NCI-H82 (cell line): ENCODE results near the gene SORCS3.

Experiments used
- DNase-seq: peaks from one replicate; lab custom pipeline; 2025; lab: John Stamatoyannopoulos, UW

Gene SORCS3

DNA sequence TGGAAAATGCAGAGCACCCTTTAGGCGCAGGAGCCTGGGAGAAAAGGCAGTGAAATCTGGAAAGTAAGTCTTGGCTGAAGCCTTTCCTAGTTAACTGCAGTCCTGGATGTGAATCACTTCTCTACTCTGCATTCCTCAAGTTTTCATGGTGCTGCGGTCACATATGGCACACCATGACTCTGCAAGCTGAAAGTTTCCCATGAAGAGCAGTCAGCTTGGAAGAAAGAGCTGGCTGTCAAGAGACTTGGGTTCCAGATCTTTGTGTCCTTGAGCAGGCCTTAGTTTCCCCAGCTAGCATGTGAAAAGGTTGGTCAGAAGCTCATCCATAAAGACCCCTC lies 548.3 kb downstream of the SORCS3 start:
- DNase-seq, result no peak

DNA sequence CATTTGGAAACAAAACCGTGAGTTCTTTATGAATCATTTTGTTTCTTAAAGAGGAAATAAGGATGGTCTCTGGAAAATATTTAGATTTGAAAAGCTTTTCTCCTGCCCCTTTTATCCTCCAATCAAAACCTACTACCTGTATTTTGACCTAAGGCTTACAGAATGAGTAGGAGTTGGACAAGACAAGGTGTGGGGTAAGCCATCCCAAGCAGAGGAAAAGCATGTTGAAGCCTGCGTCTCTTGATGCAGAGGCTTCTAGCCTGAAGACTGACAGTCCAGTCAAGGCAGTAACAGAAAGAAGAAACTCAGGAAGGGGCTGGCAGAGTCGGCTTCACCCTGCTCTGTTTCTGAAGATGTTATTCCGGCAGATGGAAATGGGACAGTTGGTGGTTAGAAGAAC lies 551.1 kb downstream of the SORCS3 start:
- DNase-seq, result no peak

DNA sequence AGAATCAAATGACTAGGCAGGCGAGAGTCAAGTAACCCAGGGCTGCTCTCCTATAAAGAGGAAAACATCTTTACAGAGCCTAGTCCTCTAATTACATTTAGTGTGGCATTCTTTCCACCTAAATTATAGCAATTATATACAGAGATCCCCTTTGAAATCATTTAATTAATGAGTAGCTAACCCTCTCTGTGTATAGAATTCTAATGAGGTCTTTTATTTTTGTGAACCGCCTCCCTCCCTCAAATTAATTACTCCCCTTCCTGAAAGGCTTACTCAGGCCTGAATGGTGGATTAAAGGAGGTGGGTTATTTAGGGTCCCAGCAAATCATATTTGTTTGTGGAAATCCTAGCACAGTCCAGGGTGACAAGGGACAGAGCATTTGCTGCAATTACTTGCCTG lies 551.8 kb downstream of the SORCS3 start:
- DNase-seq, result peak; percentile 4

DNA sequence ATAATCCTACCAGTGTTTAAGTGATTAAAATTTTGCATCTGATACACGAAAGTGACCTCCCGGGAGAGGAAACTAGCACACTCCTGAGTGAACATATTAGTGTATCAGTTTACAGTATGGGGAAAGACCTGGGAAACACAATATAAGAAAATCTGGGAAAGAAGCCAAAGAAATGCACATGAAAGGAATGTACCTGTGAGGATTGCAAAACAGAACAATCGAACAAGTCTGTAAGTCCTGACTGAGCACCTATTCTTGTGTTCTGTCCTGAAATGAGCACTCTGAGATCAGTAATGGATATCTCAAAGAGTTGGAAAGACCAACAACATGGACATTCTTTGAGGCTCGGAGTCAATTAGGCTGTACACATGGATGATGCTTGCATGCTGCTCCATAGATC lies 554.7 kb downstream of the SORCS3 start:
- DNase-seq, result no peak

DNA sequence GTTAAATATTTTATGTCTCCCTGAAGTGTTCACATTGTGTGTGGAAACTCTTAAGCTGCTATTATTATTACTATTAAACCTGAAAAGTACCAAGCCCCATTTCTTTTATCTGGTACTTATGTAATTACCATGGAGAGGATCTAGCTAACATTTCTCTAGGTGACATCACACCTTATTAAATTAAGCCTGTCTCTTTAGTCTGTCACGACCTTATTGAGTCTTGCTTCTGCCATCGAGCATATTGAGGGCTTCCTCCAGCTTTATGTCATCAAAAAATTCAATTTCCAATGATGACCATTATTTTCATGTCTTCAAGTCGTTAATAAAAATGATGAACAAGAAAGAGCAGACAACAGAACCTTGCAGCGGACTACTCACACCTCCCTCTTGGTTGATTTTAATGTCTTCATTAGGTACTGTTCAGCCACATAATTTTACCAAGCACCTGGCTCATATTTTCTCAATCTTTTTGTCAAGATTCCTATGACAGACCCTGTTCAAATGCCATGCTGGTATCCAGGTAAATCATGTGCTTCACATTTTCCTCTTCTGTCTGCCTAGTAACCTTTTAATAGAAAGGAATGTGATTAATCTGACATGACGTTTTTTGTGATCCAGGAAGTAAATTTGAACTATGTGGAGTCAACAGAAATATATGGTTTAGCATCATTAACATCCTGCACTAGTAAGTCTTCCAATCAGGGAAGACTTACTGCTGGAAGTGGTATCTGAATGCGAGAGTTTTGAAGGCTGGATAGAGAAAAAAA lies 556.7 kb downstream of the SORCS3 start:
- DNase-seq, result no peak

DNA sequence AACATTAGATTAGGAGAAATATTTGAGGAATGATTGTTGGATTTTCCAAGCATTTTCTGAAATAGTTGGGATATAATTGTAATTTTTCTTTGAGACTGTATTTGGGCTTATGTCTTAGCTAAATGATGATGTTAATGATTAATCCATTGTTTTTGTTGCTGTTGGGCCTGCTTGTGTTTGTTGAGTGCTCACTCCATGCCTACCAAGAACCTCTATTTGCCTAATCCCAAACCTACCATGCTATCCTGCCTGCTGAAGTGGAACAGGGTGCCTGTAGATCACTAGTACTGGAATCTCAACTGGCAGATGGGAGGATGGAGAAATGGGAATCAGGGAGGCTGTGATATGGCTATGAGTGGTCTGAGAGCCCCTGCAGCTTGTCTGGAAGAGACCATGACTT lies 565.5 kb downstream of the SORCS3 start:
- no peak for DNase-seq

DNA sequence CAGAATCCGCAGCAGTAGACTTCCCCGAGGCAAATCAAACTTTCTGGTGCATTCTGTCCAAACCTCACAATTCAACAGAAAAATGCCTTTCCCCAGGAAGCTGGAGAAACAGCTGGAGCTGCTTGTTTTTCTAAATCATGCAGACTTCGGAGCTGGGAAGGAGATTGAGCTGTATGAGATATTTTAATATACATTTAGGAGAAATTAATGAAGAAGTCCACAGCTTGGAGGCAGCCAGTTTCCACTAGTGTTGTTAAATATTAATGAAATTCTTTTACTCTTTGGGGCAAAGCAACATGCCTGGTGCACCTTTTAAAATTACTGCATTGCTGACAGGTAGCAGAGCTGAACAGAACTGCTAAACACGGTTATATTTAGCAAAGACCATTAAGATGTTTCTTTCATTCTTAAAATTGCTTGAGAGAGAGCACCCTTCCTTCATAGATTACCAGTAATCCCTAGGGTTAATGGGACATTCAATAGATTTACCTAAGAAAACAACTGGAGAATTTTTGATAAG lies 566.4 kb downstream of the SORCS3 start:
- no peak for DNase-seq

DNA sequence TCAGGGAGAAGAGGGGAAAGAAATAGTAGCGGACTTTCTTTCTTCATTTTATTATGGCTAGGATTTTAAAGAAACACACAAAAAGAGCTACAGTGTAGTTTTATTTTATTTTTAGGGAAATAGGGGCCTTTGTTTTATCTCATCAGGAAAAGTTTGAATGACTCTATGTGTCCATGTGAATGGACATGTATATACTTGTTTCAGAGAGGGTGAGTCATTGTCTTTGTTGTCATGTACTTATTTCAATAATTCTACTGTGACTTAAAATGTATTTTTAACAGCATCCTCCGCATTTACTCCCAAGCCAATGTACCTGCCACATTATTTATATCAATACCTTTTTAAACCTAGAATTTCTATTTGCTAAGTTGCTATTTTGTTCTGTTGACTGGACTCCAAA lies 569.5 kb downstream of the SORCS3 start:
- no peak for DNase-seq

DNA sequence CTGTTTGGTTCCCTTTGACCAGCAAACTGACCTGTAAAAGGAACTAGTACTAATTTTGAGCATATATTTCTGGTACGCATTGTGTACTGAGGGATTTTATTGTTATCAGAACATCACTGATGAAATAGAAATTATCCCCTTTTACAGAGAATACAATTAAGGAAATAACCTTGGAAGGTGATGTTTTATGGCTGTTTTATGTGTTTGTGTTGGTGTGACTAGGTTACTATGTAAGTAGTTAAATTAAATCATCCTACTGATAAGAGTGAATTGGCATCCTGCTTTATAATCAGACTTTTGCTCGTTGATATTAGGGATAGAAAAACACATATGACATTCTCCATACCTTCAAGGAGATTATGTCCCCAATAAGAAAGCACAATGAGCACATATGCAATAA lies 596.6 kb downstream of the SORCS3 start:
- DNase-seq, result no peak

DNA sequence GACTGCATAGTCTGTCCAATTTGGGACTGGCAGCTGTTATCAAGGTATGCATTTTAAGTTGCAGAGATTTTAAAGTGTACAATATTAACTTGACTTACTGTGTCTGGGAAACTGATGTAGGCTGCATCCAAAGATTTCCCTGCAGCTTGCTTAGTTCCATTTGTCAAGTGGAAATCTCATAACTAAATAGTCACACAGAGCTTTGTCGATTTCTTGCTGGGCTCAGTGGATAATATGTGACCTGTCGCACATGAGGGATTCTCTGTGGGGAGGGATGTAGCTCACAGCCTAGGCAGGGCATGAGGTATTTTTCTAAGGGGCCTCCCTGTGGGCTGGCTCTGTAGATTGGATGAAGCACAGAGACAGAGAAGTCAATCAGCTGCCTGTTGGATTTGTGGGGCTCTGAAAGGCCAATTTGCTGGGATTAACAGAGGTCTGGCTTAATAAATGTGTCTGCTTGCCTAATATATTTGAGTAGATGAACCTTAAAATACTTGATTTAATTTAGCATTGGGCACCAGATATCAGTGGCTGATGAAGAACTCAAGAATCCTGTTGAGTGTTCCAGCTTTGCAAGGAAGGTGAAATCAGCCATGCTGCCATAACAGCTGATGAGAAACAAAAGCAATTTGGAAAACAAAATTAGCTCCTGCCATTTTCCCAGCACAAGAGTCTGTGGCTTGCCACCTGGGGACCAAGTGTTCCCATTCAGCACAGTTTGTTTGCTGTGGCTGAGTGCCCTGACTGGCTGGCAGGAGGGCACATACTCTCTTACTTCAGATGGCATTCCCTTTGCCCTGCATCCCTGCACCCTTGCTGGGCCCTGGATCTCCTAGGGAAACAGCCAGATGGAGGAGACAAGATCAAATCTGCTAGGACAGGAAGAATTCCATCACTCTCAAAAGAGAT lies 598.5 kb downstream of the SORCS3 start:
- peak; percentile 24 for DNase-seq

DNA sequence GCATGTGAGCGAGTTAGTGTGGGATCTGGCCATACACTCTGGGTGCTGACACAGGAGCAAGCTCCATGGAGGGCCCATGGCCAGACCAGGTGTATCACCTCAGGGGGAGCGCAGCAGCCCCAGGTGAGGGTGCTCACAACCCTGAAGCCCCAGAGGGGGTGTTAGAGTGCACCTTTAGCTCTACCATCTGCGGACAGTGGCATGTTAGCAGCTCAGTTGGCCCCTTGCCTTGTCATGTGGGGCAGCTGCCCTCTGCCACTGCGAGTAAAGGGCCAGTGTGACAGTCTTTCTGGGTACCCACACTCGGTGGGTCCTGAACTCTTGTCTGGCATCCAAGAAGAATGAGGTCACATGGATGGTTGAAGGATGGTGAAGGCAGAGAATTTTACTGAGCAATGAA lies 600.2 kb downstream of the SORCS3 start:
- no peak for DNase-seq

DNA sequence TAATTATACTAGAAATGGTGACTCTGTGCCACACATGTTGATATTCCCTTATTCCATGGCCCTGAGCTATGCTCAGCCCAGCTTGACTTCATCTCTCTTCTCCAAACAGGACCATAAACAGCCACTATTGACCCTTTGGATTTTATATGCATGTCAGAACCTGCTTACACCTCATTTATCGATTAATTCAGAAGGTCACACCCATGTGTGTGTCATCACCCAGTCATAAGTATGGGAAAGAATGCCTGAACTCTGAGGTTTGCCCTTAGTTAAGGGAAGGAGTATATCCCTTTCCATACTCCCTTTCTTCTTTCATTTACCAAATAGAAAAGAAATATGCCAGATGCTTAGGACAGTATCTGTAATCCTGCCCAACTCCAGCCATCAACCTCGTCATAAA lies 602.3 kb downstream of the SORCS3 start:
- DNase-seq, result no peak

DNA sequence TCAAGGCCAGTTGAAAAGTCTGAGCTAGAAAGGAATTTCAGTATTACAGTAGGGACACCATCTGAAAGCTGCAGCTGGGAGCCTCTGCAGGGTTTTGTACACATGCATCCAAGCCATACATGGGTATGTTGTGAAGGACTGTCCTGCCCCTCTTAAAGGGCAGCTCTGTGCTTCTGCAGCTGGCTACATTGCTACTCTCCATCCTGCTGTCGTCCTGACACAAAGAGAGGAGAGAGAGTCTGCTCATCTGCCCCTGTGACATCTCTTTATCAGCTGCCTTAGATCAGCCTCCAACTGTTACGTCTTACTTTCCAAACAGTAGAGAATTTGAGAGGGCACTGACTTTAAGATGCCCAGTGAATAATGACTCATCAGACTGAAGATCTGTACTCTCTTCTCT lies 602.7 kb downstream of the SORCS3 start:
- DNase-seq, result no peak

DNA sequence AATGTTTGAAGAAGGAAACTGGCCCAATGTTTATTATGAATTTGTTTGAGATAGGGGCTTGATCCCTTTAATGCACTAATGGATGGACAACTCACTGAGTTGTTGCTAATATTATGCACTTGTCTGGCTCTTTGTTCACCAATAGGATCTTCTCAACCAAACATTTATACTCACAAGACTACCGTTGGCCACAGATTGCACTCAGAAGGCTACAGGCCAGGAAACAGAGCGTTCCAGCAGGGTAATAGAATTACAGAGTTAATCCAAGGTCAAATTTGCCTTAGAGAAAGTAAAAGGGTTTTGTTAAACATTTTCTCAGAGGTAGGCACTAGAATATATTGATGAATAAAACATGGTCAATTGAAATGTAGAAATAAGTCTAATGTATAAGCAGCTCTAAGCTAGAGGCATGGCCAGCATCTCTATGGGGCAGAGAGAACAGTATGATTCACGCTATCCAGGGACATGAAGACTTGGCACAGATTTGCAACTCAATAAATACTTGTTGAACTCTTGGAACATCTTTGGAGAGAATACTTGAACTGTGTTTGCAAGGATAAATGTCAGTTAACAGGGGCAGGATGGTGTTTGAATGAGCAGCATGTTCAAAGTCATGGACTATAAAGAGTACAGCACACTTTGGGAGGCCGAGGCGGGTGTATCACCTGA lies 606.9 kb downstream of the SORCS3 start:
- DNase-seq, result peak; percentile 19

DNA sequence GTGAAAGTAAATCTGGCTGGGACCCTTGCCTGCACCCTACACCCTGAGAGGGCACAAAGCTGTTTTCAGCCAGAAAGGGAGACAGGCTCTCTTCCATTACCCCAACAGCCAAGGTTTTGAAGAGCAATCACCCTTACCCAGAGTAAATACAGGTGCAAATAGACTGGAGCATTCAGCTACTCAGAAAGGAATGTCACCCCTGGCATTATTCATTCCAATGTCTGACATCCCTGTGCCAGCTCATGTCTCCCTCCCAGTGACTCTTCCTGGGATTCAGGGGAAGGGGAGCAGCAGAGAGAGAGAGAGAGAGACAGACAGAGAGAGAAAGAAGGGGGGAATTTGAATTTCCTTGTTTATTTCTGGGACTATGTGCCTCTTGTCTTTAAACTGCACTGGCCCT lies 611.8 kb downstream of the SORCS3 start:
- no peak for DNase-seq

DNA sequence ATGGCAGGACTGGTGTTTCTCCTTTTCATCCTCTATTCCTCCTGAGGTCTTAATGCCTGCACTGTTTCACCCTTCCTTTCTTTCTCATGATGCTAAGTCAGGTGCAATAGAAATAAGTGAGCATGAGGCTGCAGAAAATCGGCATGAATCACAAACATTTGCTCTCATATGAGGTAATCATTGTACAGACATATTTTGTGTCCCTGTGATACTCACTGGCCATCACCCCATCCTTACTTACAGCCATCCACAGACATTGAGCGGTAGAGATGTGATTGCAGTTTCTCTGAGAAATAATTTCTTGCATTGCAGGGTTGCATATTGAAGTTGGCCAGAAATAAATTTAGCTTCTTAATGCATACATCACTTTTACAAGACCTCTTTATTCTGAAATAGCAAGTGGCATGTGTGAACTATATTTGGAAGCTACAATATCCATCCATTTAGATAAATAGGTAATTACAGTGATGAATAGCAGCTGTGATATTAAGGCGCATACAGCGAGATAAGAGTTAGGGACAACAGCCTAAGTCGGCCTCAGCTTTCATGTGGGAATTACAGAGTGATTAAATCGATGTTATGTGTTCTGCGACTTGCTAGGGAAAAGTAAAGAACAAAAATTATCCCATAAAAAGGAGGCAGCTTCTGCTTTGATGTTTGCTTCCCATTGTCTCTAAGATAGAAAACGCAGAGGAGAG lies 612.6 kb downstream of the SORCS3 start:
- DNase-seq, result no peak

DNA sequence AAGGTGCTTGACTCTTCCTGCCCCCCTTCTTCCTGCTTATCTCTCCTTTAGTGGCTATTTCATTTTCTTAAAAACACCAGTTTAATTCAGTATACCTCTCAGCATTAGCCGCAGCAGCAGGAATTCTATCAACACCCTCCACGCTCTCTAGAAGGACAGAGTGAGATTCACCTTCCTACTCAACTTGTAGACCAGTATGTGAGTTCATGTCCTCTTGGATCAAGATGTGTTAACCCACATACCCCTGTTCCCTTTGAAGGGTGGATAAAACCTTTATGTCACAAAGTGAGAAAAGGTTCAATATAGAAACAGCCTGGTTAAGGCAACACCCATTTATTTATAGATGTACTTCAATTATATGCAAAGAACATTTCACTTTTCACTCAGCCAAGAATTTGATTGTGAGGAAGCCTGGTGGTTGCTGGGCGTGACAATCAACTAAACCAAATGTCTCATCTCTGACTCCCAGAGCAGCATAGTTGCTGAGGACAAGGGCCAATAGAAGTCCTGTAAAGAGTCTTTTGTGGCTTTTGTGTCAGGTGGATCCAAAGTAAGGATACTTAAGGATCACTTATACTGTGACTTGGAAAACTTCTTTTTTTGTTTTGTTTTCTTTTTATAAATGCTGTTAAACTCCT lies 617.1 kb downstream of the SORCS3 start:
- no peak for DNase-seq

DNA sequence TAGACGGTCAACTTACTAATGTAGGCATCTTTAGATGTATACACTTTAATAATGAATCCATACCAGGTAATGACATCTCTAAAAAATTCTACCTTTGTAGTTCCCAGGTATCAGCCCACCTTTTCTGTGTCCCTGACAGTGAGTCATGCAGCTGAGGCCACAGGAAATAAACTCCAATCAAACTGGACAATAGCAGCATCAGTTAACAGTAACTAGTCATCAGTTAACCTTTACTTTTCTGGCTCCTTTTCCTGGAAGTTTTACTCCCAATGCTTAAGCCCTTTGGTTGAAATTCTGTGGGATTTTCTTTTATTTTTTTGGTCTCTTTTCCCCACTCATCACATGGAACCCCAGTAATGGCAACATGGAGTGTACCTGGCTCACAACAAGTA lies 617.6 kb downstream of the SORCS3 start:
- no peak for DNase-seq

DNA sequence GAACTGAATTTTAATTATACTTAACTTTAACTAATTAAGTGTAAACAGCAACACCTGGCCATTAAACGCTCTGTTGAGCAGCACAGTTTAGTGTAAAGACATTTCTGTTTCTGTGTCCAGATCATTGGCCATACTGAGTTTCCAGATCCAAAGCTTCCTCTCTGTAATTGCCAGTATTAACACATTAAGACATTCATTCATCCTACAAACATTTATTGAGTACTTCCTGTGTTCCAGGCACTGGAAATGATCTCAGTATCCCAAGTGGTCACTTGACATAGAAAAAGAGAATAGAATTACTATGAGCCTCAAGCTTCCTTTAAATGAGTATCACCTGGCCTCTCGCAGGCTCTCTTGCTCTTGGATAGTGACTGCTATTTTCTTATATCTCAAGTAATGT lies 618.1 kb downstream of the SORCS3 start:
- DNase-seq, result peak; percentile 3

DNA sequence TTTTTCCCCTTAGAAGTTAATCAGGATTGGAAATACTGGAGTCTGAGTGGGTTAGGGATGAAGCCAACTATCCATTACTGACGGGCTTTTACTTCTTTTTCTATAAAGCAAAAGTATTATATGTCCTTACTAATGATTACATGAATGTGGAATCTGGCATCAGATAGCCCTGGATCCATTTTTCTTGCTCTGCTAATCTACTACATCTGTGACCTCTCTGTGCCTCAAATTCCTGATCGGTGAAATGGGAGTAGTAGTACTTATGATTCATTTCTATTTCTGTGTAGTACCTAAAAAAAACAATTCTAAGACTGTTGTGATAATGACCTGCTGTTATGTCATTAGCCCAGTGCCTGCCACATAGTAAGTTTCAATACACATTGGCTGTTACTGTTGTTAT lies 621.6 kb downstream of the SORCS3 start:
- no peak for DNase-seq

DNA sequence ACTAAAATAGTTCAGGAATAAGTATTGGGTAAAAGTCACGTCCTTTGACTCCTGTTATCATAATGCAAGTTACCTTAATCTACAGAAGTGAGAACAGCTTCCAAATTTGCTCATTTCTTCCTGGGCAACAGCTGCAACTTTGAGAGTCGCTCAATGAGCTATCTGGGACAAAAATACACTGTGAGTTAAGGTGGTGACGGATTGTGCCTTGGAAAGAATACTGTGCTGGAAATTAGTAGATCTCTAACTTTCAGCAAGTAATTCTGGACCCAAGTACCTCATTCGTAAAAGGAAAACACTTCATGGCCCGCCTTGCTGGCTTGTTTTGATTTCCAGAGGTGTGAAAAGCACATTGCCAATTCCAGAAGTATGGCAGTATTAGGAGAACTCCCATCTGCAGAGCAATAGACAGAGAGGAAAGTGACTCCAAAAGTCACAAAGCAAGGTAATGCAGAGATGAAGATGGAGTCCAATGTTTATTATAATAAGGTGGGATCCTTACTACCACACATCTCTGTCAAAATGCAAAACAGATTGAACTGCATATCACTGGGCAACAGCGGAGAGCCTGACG lies 626.0 kb downstream of the SORCS3 start:
- no peak for DNase-seq
